OCI-LY1 (cell line): ENCODE data around the gene CKAP2.

Source experiments
- H2AFZ ChIP-seq: fragments of 200-600 bp; sonication (generic), shearing (Covaris generic); 2 replicates; pipeline ENCODE4 v1.6.0; 2014; ENCODE audit warnings: antibody characterized with exemption, mild to moderate bottlenecking, low read length
- H3F3A ChIP-seq: fragments of 200-600 bp; sonication (generic), shearing (Covaris generic); 2 replicates; pipeline ENCODE4 v1.6.0; 2014; ENCODE audit warnings: mild to moderate bottlenecking, antibody characterized with exemption, low read length, moderate library complexity; ENCODE audit not compliant: insufficient read depth
- H3K27ac ChIP-seq: fragments of 200-600 bp; sonication (generic); 2 replicates; pipeline ENCODE4 v1.5.1; 2014; ENCODE audit warnings: low read length, mixed run types, mild to moderate bottlenecking, low read depth; ENCODE audit not compliant: poor library complexity, severe bottlenecking
- H3K27me3 ChIP-seq: fragments of 200-600 bp; sonication (generic); 2 replicates; pipeline ENCODE4 v1.6.0; 2014; ENCODE audit warnings: antibody characterized with exemption, mild to moderate bottlenecking, low read length, moderate library complexity; ENCODE audit not compliant: insufficient read depth
- H3K36me3 ChIP-seq: fragments of 200-600 bp; sonication (generic); 2 replicates; pipeline ENCODE4 v1.6.1; 2014; ENCODE audit warnings: mild to moderate bottlenecking, antibody characterized with exemption, low read length, moderate library complexity, mixed read lengths; ENCODE audit not compliant: insufficient read depth
- H3K4me1 ChIP-seq: fragments of 200-600 bp; sonication (generic); 2 replicates; pipeline ENCODE4 v1.5.1; 2014; ENCODE audit warnings: mild to moderate bottlenecking, low read length, moderate library complexity; ENCODE audit not compliant: insufficient read depth, severe bottlenecking
- H3K4me2 ChIP-seq: fragments of 200-600 bp; sonication (generic), shearing (Covaris generic); 2 replicates; pipeline ENCODE4 v1.6.1; 2014; ENCODE audit warnings: low read length
- H3K4me3 ChIP-seq: fragments of 200-600 bp; sonication (generic); 2 replicates; pipeline ENCODE4 v1.5.1; 2014; ENCODE audit warnings: low read length, low read depth, mild to moderate bottlenecking, mixed read lengths; ENCODE audit not compliant: poor library complexity, severe bottlenecking
- H3K79me2 ChIP-seq: fragments of 200-600 bp; shearing (Covaris generic); 2 replicates; pipeline ENCODE4 v1.6.1; 2016; ENCODE audit warnings: mixed run types, low read length, mixed read lengths; ENCODE audit not compliant: insufficient read depth
- H3K9ac ChIP-seq: fragments of 200-600 bp; sonication (generic), shearing (Covaris generic); 2 replicates; pipeline ENCODE4 v1.6.1; 2014; ENCODE audit warnings: mild to moderate bottlenecking, low read length, mixed read lengths
- H3K9me2 ChIP-seq: fragments of 200-600 bp; sonication (generic), shearing (Covaris generic); 2 replicates; pipeline ENCODE4 v1.6.1; 2014; ENCODE audit warnings: low read depth, mild to moderate bottlenecking, low read length, mixed read lengths
- H3K9me3 ChIP-seq: fragments of 200-600 bp; shearing (Covaris generic); 2 replicates; pipeline ENCODE4 v1.6.1; 2014; ENCODE audit warnings: low read length, mixed read lengths
- H4K20me1 ChIP-seq: fragments of 200-600 bp; sonication (generic), shearing (Covaris generic); 2 replicates; pipeline ENCODE4 v1.6.0; 2016; ENCODE audit warnings: mild to moderate bottlenecking, low read length; ENCODE audit not compliant: insufficient read depth
- CTCF ChIP-seq: fragments of 200-600 bp; sonication (generic), shearing (Covaris generic); IDR thresholded peaks from 2 replicates; pipeline ENCODE4 v1.5.1; 2017; ENCODE audit warnings: mild to moderate bottlenecking, antibody characterized with exemption, low read length, moderate library complexity, mixed read lengths
- EZH2 ChIP-seq: fragments of 200-600 bp; sonication (generic), shearing (Covaris generic); IDR thresholded peaks from 2 replicates; pipeline ENCODE4 v1.8.0; 2017; ENCODE audit warnings: borderline replicate concordance, mixed run types, mild to moderate bottlenecking, antibody characterized with exemption, low read length, moderate library complexity, mixed read lengths

Gene CKAP2

GRCh38 chr13:52414963-52415362 lies 40.3 kb upstream of the CKAP2 start:
- no peaks in the 10 kb centered on the region for H3K4me1 ChIP-seq
- H3K27me3 ChIP-seq, result no peaks in the 10 kb centered on the region
- H4K20me1 ChIP-seq, result no peaks in the 10 kb centered on the region
- TF ChIP-seq CTCF, result no peak
- no peak for TF ChIP-seq EZH2
- no peak overlapping the region for H3K9ac ChIP-seq
- no peak overlapping the region for H3K27ac ChIP-seq
- no peaks in the 10 kb centered on the region for H3K9me3 ChIP-seq
- no peaks in the 10 kb centered on the region for H3F3A ChIP-seq
- H3K4me2 ChIP-seq, result no peak overlapping the region
- H3K36me3 ChIP-seq, result peaks cover 36% of the 10 kb centered on the region; the same call in 1 of the 2 replicates
- H3K9me2 ChIP-seq, result no peaks in the 10 kb centered on the region
- H3K79me2 ChIP-seq, result no peaks in the 10 kb centered on the region
- H3K4me3 ChIP-seq, result no peak overlapping the region
- H2AFZ ChIP-seq, result no peak overlapping the region

- no peaks in the 10 kb centered on the region for H3K79me2 ChIP-seq
- H3K4me2 ChIP-seq, result no peak overlapping the region
- H3K9me3 ChIP-seq, result no peaks in the 10 kb centered on the region
- no peaks in the 10 kb centered on the region for H4K20me1 ChIP-seq
- no peaks in the 10 kb centered on the region for H3K27me3 ChIP-seq
- TF ChIP-seq CTCF (no peak), EZH2 (no peak)
- H3K4me3 ChIP-seq, result no peak overlapping the region
- no peak overlapping the region for H2AFZ ChIP-seq
- H3F3A ChIP-seq, result no peaks in the 10 kb centered on the region
- peaks cover 42% of the 10 kb centered on the region for H3K36me3 ChIP-seq
- H3K27ac ChIP-seq, result no peak overlapping the region
- H3K4me1 ChIP-seq, result no peaks in the 10 kb centered on the region
- H3K9me2 ChIP-seq, result no peaks in the 10 kb centered on the region
- H3K9ac ChIP-seq, result no peak overlapping the region
These were observed 36.2 kb upstream of the CKAP2 start for GRCh38 chr13:52419080-52419479.

GRCh38 chr13:52421216-52421615 lies 34.1 kb upstream of the CKAP2 start:
- Histone ChIP-seq H3K36me3 (peaks cover 48% of the 10 kb centered on the region), H4K20me1 (no peaks in the 10 kb centered on the region), H3F3A (no peaks in the 10 kb centered on the region), H3K9me2 (no peaks in the 10 kb centered on the region), H3K4me3 (no peak overlapping the region), H2AFZ (no peak overlapping the region), H3K9ac (no peak overlapping the region), H3K4me1 (no peaks in the 10 kb centered on the region), H3K27ac (no peak overlapping the region), H3K27me3 (no peaks in the 10 kb centered on the region), H3K79me2 (no peaks in the 10 kb centered on the region), H3K4me2 (no peak overlapping the region), H3K9me3 (no peaks in the 10 kb centered on the region)
- TF ChIP-seq EZH2 (no peak), CTCF (no peak)
